Fibroblast of skin of scalp (primary cell): ENCODE measurements around the gene SUMF2.
"Not testable (repeated sequence)": the region's sequence is repeated elsewhere in the genome, so short reads cannot be mapped to it uniquely, and the experiment has no call there.

ENCODE experiments used
- DNase-seq: peaks from one replicate; pipeline ENCODE4 v3.0.0-alpha.2; 2013

Gene SUMF2

GRCh38 chr7:56107954-56108258 lies 43.8 kb downstream of the SUMF2 start:
- no peak for DNase-seq

GRCh38 chr7:56110611-56111010 lies 46.5 kb downstream of the SUMF2 start:
- DNase-seq = no peak

- not testable (repeated sequence) for DNase-seq
These were observed 48.2 kb downstream of the SUMF2 start for GRCh38 chr7:56112244-56112643.

GRCh38 chr7:56115852-56116538 lies 51.9 kb downstream of the SUMF2 start, which contains the start of gene NUPR2:
Gene NUPR2 (minus strand): TSS chr7:56116417. CDS start chr7:56116314, 103 bp downstream.
- no peak for DNase-seq

GRCh38 chr7:56121440-56121839 lies 57.4 kb downstream of the SUMF2 start:
- DNase-seq = no peak

- DNase-seq = no peak
These were observed 60.9 kb downstream of the SUMF2 start for GRCh38 chr7:56124981-56125380.

- no peak for DNase-seq
These were observed 61.7 kb downstream of the SUMF2 start for GRCh38 chr7:56125831-56126230.

GRCh38 chr7:56127241-56127975 lies 63.3 kb downstream of the SUMF2 start:
- DNase-seq = no peak
